Ascending aorta (tissue), 2 donors: Measurements from ENCODE around the gene MYH7B. TPM values are rescaled to one million over a fixed set of nuclear protein-coding genes. Genes with fewer than 3 reads are reported as not detected.

ENCODE experiments used
- DNase-seq, 2 donors: peaks; one replicate each; pipeline ENCODE4 v3.0.0-alpha.2; 2019; ENCODE audit warnings: low spot score in 2 of 2
- H3K27ac ChIP-seq, 2 donors: fragments of 200-600 bp; sonication (generic); one replicate each; pipeline ENCODE4 v1.5.1; 2016 to 2017; ENCODE audit warnings: mild to moderate bottlenecking in 1 of 2
- H3K27me3 ChIP-seq: fragments of 200-600 bp; sonication (generic); one replicate; pipeline ENCODE4 v1.5.1; 2017
- H3K36me3 ChIP-seq, 2 donors: fragments of 200-600 bp; sonication (generic); one replicate each; pipeline ENCODE4 v1.5.1; 2016
- H3K4me1 ChIP-seq, 2 donors: fragments of 200-600 bp; sonication (generic); one replicate each; pipeline ENCODE4 v1.5.1; 2016 to 2017; ENCODE audit warnings: mild to moderate bottlenecking in 1 of 2
- H3K4me3 ChIP-seq, 2 donors: fragments of 200-600 bp; sonication (generic); one replicate each; pipeline ENCODE4 v1.5.1; 2016 to 2017; ENCODE audit warnings: mild to moderate bottlenecking in 1 of 2
- H3K9me3 ChIP-seq, 2 donors: fragments of 200-600 bp; sonication (generic); one replicate each; pipeline ENCODE4 v1.5.1; 2016
- intact Hi-C: fragments of 100-400 bp; cut with DNase I; formaldehyde crosslinking; loops from one replicate; pipeline ENCODE4 v1.15.1; 2023
- total RNA-seq: library from RNA; depleted of rRNA; stranded (reverse); fragments of >200 nt; gene quantifications from one replicate; pipeline ENCODE4 v1.1.0, GENCODE V29; 2016
- TF ChIP-seq, protein P1 (sequence below), 3 experiments: fragments of 200-600 bp in 2 of 3; fragments of 450-650 bp in 1 of 3; sonication (generic) in 2 of 3; IDR thresholded peaks; one replicate each; pipeline ENCODE4 v1.5.1; 2016 to 2019; ENCODE audit warnings: antibody characterized with exemption in 3 of 3, mild to moderate bottlenecking in 1 of 3, moderate library complexity in 1 of 3

MYH7B gene
- total RNA-seq, 1 donor from 2014 or later = 4.7 TPM

DNA sequence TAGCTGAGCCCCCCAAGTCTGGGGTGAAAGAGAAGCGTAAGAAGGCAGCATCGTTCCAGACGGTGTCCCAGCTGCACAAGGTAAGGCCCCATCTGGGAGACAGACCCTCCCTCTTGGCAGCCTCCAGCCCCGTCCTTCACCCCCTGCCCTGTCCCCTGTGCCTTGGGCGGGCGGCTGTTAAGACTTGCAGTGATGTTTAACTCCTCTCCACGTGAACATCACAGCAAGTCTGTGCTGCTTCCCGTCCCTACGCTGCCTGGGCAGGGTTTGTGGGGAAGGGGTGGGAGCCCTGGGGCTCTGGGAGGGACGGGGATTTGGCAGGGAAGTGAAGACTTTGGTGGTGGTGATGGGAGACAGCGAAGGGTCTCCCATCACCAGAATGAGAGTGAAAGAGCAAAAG lies 34.6 kb downstream of the MYH7B start:
- H3K27ac ChIP-seq = no peak overlapping the region

DNA sequence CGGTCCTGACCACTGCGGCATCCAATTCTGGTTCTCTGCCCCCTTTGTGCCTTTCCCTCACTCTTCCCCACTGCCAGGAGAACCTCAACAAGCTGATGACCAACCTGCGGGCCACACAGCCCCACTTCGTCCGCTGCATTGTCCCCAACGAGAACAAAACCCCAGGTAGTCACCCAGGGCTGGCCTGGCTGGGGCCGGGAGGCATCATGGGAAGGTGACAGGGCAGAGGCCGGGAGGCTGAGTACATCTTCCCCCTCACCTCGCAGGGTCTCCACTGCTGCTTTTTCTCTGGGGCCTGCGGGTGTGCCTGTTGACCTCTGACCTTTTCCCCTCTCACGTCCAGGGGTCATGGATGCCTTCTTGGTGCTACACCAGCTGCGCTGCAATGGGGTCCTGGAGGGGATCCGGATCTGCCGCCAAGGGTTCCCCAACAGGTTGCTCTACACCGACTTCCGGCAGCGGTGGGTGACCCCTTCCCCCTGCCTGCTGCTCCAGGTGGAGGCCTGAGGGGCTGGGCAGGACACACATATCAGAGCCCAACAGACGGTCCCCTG lies 35.1 kb downstream of the MYH7B start:
- H3K4me3 ChIP-seq = no peak overlapping the region
- H3K4me1 ChIP-seq = no peaks in the 10 kb centered on the region
- DNase-seq = no peak
- H3K9me3 ChIP-seq = no peaks in the 10 kb centered on the region
- peaks cover 29% of the 10 kb centered on the region in 2 donors for H3K36me3 ChIP-seq
- no peaks in the 10 kb centered on the region for H3K27me3 ChIP-seq
- TF ChIP-seq, protein P1, sequence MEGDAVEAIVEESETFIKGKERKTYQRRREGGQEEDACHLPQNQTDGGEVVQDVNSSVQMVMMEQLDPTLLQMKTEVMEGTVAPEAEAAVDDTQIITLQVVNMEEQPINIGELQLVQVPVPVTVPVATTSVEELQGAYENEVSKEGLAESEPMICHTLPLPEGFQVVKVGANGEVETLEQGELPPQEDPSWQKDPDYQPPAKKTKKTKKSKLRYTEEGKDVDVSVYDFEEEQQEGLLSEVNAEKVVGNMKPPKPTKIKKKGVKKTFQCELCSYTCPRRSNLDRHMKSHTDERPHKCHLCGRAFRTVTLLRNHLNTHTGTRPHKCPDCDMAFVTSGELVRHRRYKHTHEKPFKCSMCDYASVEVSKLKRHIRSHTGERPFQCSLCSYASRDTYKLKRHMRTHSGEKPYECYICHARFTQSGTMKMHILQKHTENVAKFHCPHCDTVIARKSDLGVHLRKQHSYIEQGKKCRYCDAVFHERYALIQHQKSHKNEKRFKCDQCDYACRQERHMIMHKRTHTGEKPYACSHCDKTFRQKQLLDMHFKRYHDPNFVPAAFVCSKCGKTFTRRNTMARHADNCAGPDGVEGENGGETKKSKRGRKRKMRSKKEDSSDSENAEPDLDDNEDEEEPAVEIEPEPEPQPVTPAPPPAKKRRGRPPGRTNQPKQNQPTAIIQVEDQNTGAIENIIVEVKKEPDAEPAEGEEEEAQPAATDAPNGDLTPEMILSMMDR (IDR thresholded peaks at IDR 0.05) = no peak
- intact Hi-C loops = no loop called here
- H3K27ac ChIP-seq = no peak overlapping the region

More for the DNA sequence above, 34.6 kb downstream of the MYH7B start:
- H3K9me3 ChIP-seq = no peaks in the 10 kb centered on the region
- no peak for DNase-seq
- H3K27me3 ChIP-seq = no peaks in the 10 kb centered on the region
- no peak overlapping the region for H3K4me3 ChIP-seq
- H3K4me1 ChIP-seq = no peaks in the 10 kb centered on the region
- TF ChIP-seq, protein P1 (IDR thresholded peaks at IDR 0.05) = no peak
- H3K36me3 ChIP-seq = peaks cover 23 to 24% of the 10 kb centered on the region in 2 donors
- intact Hi-C loops = no loop called here

DNA sequence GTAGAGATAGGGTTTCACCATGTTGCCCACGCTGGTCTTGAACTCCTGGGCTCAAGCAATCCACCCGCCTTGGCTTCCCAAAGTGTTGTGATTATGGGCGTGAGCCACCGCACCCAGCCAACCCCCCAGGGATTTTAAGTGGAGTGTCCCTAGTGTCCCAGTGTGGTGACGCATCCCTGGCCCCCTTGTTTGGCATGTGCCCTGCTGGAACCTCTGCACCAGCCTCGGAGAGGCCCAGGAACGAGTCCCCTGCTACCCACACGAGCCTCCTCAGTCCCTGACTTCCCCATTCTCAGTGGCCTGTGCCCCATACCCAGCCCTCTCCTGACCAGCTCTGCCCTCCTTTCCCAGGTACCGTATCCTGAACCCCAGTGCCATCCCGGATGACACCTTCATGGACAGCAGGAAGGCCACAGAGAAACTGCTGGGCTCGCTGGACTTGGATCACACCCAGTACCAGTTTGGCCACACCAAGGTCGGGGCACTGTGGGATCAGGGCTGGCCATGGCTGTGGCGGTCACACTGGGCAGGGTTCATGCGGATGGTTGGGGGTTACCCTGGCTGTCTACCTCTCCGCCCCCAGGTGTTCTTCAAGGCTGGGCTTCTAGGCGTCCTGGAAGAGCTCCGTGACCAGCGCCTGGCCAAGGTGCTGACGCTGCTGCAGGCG lies 37.2 kb downstream of the MYH7B start:
- intact Hi-C loops = no loop called here

DNA sequence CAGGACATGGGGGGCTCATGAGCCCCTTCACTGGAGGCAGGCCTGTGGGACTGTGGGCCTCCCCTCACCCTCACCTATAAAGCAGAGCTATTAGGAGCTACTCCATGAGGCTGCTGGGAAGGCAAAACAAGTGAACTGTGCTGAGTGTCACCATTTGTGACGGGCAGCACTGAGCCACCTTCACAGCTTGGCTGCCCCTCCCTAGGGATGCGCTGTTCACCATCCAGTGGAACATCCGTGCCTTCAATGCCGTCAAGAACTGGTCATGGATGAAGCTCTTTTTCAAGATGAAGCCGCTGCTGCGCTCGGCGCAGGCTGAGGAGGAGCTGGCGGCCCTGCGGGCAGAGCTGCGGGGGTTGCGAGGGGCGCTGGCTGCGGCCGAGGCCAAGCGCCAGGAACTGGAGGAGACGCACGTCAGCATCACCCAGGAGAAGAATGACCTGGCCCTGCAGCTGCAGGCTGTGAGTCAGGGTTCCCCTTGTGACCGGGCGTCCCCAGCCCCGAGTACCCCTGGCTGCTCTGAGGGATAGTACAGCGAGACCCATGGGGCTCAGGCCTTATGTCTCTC lies 38.4 kb downstream of the MYH7B start:
- Histone ChIP-seq H3K9me3 (no peaks in the 10 kb centered on the region), H3K27ac (no peak overlapping the region), H3K4me3 (no peak overlapping the region), H3K36me3 (peaks cover 58 to 61% of the 10 kb centered on the region in 2 donors), H3K27me3 (no peaks in the 10 kb centered on the region), H3K4me1 (no peaks in the 10 kb centered on the region)
- intact Hi-C loops = no loop called here
- TF ChIP-seq, protein P1 (IDR thresholded peaks at IDR 0.05) = no peak
- DNase-seq = no peak

More for the DNA sequence above, 37.2 kb downstream of the MYH7B start:
- H3K9me3 ChIP-seq = no peaks in the 10 kb centered on the region
- no peak overlapping the region for H3K27ac ChIP-seq
- no peak overlapping the region for H3K4me3 ChIP-seq
- TF ChIP-seq, protein P1 (IDR thresholded peaks at IDR 0.05) = no peak
- no peaks in the 10 kb centered on the region for H3K27me3 ChIP-seq
- no peak for DNase-seq
- H3K36me3 ChIP-seq = peaks cover 46 to 49% of the 10 kb centered on the region in 2 donors
- no peaks in the 10 kb centered on the region for H3K4me1 ChIP-seq

DNA sequence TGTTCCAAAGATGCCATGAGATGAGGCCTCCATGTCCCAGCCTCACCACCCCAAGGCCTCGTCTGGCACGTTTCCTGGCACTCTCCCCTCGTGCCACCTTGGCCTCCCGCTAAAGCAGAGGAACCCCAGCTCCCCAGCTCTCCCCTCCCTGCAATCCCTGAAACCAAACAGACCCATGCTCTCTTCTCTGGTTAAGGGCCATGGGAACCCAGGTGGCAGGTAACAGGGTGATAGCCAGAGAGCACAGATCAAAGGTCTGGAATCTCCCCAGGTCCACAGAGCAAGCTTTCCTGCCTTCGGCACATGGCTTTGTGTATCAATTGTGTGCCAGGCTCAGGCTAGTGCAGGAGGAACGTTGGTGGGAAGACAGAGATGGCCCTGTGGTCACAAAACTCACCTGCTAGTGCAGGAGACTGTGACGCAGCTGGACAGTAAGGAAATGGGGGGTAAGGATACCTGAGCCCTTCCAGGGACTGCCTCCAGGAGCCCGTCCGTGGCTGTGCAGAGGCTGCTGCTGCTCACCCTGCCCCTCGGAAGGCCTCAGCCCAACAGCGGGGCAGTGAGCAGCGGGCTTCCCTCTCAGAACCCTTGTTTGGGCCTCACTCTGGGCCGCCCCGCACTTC lies 39.0 kb downstream of the MYH7B start:
- Histone ChIP-seq H3K9me3 (no peaks in the 10 kb centered on the region), H3K4me1 (no peaks in the 10 kb centered on the region), H3K27ac (no peak overlapping the region), H3K4me3 (no peak overlapping the region), H3K27me3 (no peaks in the 10 kb centered on the region), H3K36me3 (peaks cover 64 to 67% of the 10 kb centered on the region in 2 donors)
- TF ChIP-seq, protein P1 (IDR thresholded peaks at IDR 0.05) = no peak
- intact Hi-C loops = no loop called here
- no peak for DNase-seq
